HG03064 (cell line): ENCODE measurements around the gene OXCT2.
A peak's percentile ranks its signal among the peaks of the same experiment; 100 is the strongest.
"Not testable (repeated sequence)": the region's sequence is repeated elsewhere in the genome, so short reads cannot be mapped to it uniquely, and the experiment has no call there.

Experiments
- ATAC-seq: cut with Tn5 transposase; IDR thresholded peaks from one replicate; pipeline ENCODE4 v1.9.1; 2021; ENCODE audit warnings: low read depth; ENCODE audit not compliant: unreplicated experiment

Gene OXCT2

DNA sequence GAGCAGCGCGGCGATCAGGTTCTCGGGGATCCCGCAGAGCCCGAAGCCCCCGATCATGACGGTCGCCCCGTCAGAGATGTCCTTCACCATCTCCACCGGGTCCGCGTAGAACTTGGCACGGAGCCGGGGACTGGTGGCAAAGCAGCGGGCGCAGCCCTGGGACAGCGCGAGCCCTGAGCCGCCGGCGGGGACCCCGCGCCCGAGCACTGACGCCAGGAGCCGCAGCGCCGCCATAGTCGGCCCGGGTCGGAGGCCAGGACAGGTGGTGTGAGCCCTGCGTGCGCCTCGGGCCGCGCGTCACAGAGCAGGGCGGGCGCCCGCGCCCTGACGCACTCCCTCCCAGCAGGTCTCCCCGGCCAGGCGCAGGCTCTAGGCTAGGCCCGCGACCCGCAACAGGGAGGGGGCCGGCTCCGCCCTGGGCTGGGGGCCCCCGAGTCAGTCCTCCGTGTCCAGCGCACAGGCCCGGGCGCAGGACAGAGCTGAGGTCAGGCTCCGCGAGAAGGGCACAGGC lies at the start of gene OXCT2:
OXCT2 (minus strand) TSS at position 327 of the 511 bp plus-strand sequence; CDS start at position 234, 93 bp downstream.
- ATAC-seq: not testable (repeated sequence)

- ATAC-seq: no peak
These were observed 48.1 kb upstream of the OXCT2 start for GRCh38 chr1:39819091-39819812.

GRCh38 chr1:39818482-39818881 lies 47.3 kb upstream of the OXCT2 start:
- ATAC-seq: no peak

DNA sequence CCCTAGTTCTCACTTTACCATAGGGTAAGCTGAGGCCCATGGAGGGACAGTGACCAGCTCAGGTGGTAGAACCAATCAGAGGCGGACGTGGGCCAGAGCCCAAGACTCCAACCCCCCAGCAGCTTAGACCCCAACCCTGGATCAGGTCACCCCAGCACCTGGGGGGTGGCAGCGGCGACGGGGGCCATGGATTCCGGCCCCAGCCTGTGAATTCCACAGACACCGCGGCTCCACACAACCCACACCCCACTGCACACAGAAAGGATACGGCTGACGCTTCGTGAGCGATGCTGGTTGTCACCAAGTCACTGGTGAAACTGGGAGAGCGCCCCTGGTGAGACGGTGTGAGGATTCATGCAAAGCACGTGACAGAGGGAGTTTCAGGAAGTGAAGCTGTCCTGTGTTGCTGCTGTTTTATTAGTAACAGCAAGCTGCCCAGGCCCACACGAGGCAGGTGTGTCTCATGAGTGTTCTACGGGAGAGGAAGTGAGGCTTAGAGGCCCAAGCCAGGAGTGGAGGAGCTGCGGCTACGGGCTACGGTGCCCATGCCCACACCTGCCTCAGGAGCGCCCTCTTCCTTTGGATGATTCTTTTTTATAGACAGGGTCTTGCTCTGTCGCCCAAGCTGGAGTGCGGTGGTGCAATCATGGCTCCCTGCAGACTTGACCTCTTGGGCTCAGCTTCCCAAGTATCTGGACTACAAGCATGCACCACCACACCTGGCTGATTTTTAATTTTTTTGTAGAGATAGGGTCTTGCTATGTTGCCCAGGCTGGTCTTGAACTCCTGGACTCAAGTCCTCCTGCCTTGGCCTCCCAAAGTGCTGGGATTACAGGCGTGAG lies 46.2 kb upstream of the OXCT2 start:
- ATAC-seq: peak; percentile 76

GRCh38 chr1:39816415-39817090 lies 45.4 kb upstream of the OXCT2 start:
- ATAC-seq: peak; percentile 51

DNA sequence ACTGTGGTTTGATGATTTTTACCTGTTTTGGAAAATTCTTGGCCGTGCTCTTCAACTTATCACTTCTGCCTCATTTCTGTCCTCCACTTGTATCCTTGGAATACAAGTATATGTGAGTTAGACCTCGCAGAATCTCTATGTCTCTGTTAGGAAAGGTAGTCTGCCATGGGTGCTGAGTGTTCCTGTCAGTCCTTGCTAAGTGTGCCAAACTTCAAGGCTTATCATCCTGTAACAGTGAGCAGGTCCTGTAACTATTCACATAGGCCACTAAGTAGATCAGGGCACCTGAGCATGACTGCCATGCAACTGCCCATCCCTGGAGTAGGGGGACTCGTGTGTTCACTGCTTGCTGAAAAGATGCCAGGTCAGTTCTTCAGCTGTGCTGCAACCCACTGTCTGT lies 41.8 kb upstream of the OXCT2 start:
- no peak for ATAC-seq

- ATAC-seq: no peak
These were observed 37.8 kb upstream of the OXCT2 start for GRCh38 chr1:39808784-39809517.

DNA sequence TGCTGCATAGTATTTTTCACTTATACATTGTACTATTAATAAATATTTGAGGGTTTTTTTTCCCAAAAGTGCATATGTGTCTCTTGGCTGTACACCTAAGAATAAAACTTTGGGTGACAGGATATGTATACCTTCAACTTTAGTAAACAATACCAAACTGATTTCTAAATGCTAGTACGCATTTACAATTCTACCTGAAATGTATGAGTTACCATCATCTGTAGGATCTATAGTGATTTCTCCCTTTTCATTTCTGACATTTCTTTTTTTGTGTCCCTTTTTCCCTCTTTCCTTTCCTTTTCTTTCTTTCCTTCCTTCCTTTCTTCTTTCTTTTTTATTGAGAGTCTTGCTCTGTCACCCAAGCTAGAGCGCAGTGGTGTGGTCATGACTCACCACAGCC lies 34.2 kb upstream of the OXCT2 start:
- no peak for ATAC-seq

DNA sequence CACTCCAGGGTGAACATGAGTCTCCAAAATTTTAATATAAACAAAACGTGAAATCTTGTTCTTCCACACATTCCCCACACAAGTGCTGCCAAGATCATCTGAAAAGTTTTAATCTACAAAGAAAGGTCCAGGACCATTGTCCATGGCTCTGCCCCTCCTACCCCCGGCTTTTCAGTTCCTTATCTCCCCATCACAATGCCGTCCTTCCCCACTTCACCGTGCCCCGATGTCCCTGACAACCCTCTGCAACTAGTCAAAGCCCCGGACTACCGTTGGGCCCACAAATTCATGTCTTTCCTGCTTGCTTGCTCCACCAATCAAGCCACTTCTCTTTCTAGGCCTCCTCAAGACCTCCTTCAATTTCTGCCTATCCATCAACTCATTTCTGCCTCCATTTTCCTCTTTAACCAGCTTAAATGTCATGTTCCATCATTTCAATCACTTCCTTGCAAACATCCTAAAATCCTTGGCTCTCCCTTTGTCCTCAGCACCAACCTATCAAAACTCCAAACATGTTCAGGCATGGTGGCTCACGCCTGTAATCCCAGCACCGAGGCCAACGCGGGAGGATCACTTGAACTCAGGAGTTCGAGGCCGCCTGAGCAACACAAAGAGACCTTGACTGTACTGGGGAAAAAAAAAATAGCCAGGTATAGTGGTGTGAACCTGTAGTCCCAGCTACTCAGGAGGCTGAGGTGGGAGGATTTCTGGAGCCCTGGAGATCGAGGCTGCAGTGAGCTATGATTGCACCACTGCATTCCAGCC lies 31.5 kb upstream of the OXCT2 start:
- no peak for ATAC-seq

- ATAC-seq: no peak
These were observed 29.3 kb upstream of the OXCT2 start for GRCh38 chr1:39800471-39800835.

GRCh38 chr1:39799770-39800470 lies 28.8 kb upstream of the OXCT2 start:
- ATAC-seq: peak; percentile 41

DNA sequence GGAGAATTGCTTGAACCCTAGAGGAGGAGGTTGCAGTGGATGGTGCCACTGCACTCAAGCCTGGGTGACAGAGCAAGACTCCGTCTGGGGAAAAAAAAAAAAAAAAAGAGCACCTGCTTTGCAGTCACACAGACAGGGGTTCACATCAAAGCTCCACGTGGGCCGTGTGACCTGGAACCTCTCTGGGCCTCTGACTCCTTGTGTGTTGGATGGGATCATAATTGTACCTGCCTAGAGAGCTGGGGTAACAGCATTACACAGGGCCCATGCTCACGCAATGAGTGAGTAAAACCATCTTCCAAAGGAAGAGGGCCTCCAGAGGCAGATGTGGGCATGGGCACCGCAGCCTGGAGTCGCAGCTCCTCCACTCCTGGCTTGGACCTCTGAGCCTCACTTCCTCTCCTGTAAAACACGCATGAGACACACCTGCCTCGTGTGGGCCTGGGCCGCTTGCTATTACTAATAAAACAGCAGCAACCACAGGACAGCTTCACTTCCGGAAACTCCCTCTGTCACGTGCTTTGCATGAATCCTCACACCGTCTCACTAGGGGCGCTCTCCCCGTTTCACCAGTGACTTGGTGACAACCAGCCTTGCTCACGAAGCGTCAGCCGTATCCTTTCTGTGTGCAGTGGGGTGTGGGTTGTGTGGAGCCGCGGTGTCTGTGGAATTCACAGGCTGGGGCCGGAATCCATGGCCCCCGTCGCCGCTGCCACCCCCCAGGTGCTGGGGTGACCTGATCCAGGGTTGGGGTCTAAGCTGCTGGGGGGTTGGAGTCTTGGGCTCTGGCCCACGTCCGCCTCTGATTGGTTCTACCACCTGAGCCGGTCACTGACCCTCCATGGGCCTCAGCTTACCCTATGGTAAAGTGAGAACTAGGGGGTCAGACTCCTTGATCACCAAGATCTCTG lies 28.0 kb upstream of the OXCT2 start:
- ATAC-seq: peak; percentile 83

GRCh38 chr1:39795651-39796050 lies 24.5 kb upstream of the OXCT2 start:
- ATAC-seq: no peak

DNA sequence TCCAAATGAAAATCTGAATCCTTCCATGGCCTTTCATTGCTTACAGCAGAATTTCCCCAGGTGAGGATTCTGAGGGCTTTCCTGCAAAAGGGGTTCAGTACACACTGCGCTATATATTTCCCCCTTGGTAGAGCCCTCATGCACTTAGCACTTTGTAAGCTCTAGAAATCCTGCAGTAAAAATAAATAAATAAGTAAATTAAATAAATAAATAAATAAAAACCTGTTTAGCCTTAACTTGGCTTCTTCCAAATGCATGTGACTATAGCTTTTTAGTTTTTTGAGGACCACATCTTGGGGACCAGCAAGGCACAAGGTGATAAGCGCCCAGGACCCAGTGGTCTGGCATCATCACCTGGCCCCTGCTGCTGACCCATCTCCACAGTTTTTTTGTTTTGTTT lies 20.7 kb upstream of the OXCT2 start:
- no peak for ATAC-seq

- ATAC-seq: no peak
These were observed 18.5 kb upstream of the OXCT2 start for GRCh38 chr1:39789571-39790110.

- ATAC-seq: peak; percentile 55
These were observed 17.8 kb upstream of the OXCT2 start, which contains the start of gene BMP8B for GRCh38 chr1:39788758-39789570. Gene BMP8B, minus strand, starts transcription at chr1:39788865. Its CDS starts 380 bp downstream, at chr1:39788485.

- ATAC-seq: no peak
These were observed 17.2 kb upstream of the OXCT2 start for GRCh38 chr1:39788426-39788757.
